Cardiac fibroblast (primary cell): ENCODE measurements around the gene CIAO2B.
A peak's percentile ranks its signal among the peaks of the same experiment; 100 is the strongest.

Experiments used
- DNase-seq, 2 donors: peaks; one replicate each; pipeline versions ENCODE4 v3.0.0 to v3.0.0-alpha.2; 2010; ENCODE audit warnings: low read depth in 2 of 2
- H3K4me3 ChIP-seq, 2 donors: replicated peaks in 1 of 2; 1 replicate in 1 of 2; 2 replicates in 1 of 2; pipeline ENCODE4 v1.5.1; 2011; ENCODE audit warnings: low read depth in 2 of 2, low read length in 2 of 2, mild to moderate bottlenecking in 2 of 2, moderate library complexity in 1 of 2
- TF ChIP-seq, protein P1 (sequence below): IDR thresholded peaks from one replicate; pipeline ENCODE4 v1.5.1; 2011; ENCODE audit warnings: low read depth, mild to moderate bottlenecking, low read length, inconsistent platforms

Gene CIAO2B

DNA sequence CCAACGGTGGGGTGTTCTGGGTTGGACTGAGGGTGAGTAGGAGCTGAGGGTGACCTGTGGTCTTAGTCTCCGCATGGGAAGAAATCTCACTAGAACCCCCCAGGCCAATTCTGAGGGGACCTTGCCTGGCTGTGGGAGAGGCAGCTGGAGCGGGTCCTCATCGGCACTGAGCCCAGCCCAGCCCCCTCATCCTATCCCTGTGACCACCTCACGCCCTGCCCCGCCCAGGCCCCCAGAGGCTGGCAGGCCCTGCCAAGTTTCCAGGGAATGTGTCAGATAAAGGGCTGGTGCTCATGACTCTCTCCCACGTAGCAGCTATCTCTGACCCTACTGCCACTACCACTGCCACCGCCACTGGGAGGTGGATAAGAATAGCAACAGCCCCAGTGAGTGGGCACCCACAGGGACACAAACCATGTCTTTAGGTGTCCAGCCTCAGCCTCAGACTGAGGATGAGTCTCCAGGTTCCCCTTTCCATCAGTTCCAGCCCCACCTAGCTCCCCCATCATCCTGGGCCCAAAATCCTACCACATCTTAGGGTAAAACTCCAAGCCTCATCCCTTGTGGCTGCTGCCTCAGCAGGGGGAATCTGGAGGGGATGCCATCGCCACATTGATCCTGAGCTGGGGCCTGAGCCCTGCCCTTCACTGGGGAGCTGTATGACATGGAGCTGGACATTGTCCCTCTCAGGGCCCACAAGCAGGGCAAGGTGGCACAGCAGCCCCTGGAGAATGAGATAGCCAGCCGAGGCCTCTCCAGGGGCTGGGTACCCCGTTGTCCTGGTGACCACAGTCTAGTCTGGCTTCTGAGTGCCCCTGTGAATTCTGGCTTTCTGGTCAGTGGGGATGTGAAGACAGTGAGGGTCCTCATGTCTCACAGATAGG lies 30.4 kb downstream of the CIAO2B start:
- no peak for DNase-seq
- TF ChIP-seq, protein P1, sequence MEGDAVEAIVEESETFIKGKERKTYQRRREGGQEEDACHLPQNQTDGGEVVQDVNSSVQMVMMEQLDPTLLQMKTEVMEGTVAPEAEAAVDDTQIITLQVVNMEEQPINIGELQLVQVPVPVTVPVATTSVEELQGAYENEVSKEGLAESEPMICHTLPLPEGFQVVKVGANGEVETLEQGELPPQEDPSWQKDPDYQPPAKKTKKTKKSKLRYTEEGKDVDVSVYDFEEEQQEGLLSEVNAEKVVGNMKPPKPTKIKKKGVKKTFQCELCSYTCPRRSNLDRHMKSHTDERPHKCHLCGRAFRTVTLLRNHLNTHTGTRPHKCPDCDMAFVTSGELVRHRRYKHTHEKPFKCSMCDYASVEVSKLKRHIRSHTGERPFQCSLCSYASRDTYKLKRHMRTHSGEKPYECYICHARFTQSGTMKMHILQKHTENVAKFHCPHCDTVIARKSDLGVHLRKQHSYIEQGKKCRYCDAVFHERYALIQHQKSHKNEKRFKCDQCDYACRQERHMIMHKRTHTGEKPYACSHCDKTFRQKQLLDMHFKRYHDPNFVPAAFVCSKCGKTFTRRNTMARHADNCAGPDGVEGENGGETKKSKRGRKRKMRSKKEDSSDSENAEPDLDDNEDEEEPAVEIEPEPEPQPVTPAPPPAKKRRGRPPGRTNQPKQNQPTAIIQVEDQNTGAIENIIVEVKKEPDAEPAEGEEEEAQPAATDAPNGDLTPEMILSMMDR = no peak
- no peak overlapping the region for H3K4me3 ChIP-seq

GRCh38 chr16:66902648-66903543 lies 31.3 kb downstream of the CIAO2B start:
- DNase-seq = no peak
- TF ChIP-seq, protein P1 = no peak
- no peak overlapping the region for H3K4me3 ChIP-seq

DNA sequence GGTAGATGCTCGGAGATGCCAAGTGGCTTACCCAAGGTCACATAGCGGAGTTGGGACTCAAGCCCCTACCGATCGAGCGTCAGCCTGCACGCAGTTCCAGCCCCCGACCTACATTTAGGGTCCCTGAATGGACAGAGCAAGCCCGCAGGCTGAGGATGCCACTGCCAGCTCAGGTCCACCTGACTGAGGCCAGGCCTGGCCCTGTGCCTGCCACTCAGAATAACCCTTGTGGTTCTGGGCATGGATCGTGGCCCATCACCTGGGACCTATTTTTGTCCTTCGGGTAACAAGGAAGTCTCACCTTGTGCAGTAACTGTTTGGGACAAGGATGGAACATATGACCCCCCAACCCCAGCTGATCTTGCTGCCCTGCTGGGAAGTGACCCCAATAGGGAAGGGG lies 32.6 kb downstream of the CIAO2B start:
- DNase-seq = no peak
- TF ChIP-seq, protein P1 = no peak
- no peak overlapping the region for H3K4me3 ChIP-seq

GRCh38 chr16:66900721-66901441 lies 33.3 kb downstream of the CIAO2B start:
- TF ChIP-seq, protein P1 = no peak
- no peak overlapping the region for H3K4me3 ChIP-seq
- no peak for DNase-seq

DNA sequence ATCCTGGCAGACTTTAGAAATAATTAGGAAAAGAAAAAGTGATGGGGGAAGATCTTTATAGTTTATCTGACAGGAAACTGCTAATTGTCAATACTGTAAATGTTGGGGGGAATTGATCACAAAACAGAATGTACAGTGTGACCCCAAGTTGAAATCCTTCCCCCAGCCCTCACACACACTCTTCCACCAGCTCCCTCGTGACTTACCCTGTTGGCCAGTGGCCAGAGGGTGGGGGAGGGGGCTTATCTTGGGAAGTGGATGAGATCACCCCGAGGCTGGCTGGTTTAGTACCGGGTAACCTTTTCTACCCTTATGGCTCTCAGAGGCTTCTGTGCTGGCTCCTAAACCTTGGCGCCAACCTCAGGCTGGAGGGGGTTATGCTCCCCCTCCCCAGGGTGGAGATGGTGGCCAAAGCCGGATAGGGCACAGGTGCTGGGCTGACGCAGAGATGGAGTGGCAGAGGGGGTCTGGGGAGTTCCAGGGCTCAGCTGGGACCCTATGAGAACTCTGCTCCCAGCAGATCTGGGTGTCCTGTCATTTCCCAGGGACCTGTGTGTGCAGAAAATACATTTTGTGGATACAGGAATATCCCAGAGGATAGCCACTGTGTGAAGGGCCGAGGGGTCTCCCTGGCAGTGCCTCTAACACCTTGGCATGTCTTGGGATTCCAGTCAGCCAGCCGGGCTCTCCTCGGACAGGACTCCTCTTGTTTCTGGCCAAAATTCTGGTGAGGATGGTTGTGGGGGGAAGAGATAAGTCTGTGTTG lies 34.1 kb downstream of the CIAO2B start:
- TF ChIP-seq, protein P1 = no peak
- peak; percentile 73 to 80 for DNase-seq
- no peak overlapping the region for H3K4me3 ChIP-seq
